ENCODE data around the gene RALGPS1.

DNA sequence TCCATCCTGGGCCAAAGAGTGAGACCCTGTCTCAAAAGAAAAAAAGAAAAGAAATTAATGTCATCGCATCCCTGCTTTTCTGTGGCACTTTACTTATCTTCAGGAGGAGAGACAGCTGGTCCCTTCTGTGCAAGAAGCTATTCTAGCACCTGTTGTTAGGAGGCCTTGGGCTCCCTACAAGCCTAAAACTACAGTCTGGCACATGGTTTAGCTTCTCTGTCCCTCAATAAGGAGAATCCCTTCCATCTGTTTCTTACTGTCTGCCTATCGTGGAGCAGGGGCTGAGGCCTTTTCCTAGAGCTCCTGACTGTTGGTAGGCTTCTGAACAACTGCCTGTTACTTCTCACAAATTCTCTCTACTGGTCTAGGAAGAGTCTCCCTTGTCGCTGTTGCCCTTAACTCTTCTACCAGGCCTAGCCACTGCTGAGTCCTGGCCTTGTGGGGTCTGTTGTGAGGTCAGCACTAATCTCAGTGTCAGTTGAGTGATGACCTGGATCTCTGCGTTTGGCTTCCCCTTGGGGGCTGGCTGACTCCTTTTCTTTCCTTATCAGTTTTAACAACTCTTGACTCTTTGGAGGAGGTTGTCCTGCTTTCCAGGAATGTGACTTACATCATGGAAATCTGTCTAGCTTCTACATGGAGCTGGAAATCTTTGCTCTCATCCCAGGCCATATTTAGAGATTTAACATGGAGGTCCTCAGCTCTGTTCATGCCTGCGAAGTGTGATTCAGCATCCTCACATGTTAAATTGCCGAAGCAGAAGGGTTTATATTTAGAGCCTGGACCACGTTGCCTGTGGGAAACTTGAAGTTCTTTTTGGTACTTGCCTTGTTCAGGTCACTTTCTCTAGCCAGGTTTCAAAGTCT lies 344.3 kb downstream of the RALGPS1 start:
- TF ChIP-seq, protein P1, sequence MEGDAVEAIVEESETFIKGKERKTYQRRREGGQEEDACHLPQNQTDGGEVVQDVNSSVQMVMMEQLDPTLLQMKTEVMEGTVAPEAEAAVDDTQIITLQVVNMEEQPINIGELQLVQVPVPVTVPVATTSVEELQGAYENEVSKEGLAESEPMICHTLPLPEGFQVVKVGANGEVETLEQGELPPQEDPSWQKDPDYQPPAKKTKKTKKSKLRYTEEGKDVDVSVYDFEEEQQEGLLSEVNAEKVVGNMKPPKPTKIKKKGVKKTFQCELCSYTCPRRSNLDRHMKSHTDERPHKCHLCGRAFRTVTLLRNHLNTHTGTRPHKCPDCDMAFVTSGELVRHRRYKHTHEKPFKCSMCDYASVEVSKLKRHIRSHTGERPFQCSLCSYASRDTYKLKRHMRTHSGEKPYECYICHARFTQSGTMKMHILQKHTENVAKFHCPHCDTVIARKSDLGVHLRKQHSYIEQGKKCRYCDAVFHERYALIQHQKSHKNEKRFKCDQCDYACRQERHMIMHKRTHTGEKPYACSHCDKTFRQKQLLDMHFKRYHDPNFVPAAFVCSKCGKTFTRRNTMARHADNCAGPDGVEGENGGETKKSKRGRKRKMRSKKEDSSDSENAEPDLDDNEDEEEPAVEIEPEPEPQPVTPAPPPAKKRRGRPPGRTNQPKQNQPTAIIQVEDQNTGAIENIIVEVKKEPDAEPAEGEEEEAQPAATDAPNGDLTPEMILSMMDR (IDR thresholded peaks at IDR 0.05; ENCODE audit: insufficient read depth, low read length) = no peak
- TF ChIP-seq, protein P2, sequence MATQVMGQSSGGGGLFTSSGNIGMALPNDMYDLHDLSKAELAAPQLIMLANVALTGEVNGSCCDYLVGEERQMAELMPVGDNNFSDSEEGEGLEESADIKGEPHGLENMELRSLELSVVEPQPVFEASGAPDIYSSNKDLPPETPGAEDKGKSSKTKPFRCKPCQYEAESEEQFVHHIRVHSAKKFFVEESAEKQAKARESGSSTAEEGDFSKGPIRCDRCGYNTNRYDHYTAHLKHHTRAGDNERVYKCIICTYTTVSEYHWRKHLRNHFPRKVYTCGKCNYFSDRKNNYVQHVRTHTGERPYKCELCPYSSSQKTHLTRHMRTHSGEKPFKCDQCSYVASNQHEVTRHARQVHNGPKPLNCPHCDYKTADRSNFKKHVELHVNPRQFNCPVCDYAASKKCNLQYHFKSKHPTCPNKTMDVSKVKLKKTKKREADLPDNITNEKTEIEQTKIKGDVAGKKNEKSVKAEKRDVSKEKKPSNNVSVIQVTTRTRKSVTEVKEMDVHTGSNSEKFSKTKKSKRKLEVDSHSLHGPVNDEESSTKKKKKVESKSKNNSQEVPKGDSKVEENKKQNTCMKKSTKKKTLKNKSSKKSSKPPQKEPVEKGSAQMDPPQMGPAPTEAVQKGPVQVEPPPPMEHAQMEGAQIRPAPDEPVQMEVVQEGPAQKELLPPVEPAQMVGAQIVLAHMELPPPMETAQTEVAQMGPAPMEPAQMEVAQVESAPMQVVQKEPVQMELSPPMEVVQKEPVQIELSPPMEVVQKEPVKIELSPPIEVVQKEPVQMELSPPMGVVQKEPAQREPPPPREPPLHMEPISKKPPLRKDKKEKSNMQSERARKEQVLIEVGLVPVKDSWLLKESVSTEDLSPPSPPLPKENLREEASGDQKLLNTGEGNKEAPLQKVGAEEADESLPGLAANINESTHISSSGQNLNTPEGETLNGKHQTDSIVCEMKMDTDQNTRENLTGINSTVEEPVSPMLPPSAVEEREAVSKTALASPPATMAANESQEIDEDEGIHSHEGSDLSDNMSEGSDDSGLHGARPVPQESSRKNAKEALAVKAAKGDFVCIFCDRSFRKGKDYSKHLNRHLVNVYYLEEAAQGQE (IDR thresholded peaks at IDR 0.05; ENCODE audit: insufficient replicate concordance, low read depth) = no peak
